WTC11 (cell line): ENCODE measurements around the gene TMPRSS2. TPM values are rescaled to one million over a fixed set of nuclear protein-coding genes. Genes with fewer than 3 reads are reported as not detected.

ENCODE experiments used
- ATAC-seq: fragments of 200-7000 bp; cut with Tn5 transposase; 2 replicates; pipeline ENCODE4 v1.10.0; 2021; ENCODE audit warnings: mild to moderate bottlenecking, moderate library complexity
- CTCF ChIA-PET: fragments of 300-600 bp; sonication (Branson Sonifier 250); formaldehyde crosslinking; loops from one replicate; lab custom pipeline; 2021; ENCODE audit warnings: antibody characterized with exemption; lab: Charles Lee
- POLR2A ChIA-PET: fragments of 350-600 bp; sonication (Branson Sonifier 250); formaldehyde crosslinking; loops from one replicate; lab custom pipeline; 2021; ENCODE audit warnings: antibody characterized with exemption; lab: Charles Lee
- DNase-seq: peaks from one replicate; pipeline ENCODE4 v3.0.0; 2021; ENCODE audit warnings: low spot score
- H3K27ac Mint-ChIP-seq: 2 replicates; pipeline ENCODE4 v1.8.0; 2021; ENCODE audit warnings: mixed read lengths
- H3K27me3 Mint-ChIP-seq: 2 replicates; pipeline ENCODE4 v1.8.0; 2021; ENCODE audit warnings: low read depth, mild to moderate bottlenecking, moderate library complexity, mixed read lengths
- H3K36me3 Mint-ChIP-seq: 2 replicates; pipeline ENCODE4 v1.8.0; 2021; ENCODE audit warnings: mixed read lengths
- H3K4me1 Mint-ChIP-seq: 2 replicates; pipeline ENCODE4 v1.8.0; 2022; ENCODE audit warnings: mixed read lengths
- H3K4me3 Mint-ChIP-seq: 2 replicates; pipeline ENCODE4 v1.8.0; 2021; ENCODE audit warnings: mild to moderate bottlenecking, moderate library complexity, mixed read lengths
- H3K9me3 Mint-ChIP-seq: 2 replicates; pipeline ENCODE4 v1.8.0; 2021; ENCODE audit warnings: mixed read lengths
- ARID4B ChIP-seq: sonication (generic); formaldehyde crosslinking; IDR thresholded peaks from 2 replicates; pipeline ENCODE4 v1.8.0; 2023; ENCODE audit warnings: missing genetic modification reagents, mild to moderate bottlenecking, borderline replicate concordance
- ATF2 ChIP-seq: sonication (generic); formaldehyde crosslinking; IDR thresholded peaks from 2 replicates; pipeline ENCODE4 v1.8.1; 2022; ENCODE audit warnings: low read depth, missing genetic modification reagents, borderline replicate concordance
- ATF6 ChIP-seq: sonication (generic); formaldehyde crosslinking; IDR thresholded peaks from 2 replicates; pipeline ENCODE4 v1.8.1; 2023; ENCODE audit warnings: mild to moderate bottlenecking, missing genetic modification reagents
- EMX1 ChIP-seq: fragments of 250-450 bp; sonication (Bioruptor Pico); IDR thresholded peaks from 2 replicates; pipeline ENCODE4 v1.8.0; 2021; ENCODE audit warnings: mild to moderate bottlenecking
- ETV6 ChIP-seq: sonication (generic); formaldehyde crosslinking; IDR thresholded peaks from 2 replicates; pipeline ENCODE4 v1.8.1; 2022; ENCODE audit warnings: mild to moderate bottlenecking, missing genetic modification reagents
- FOXJ3 ChIP-seq: sonication (generic); formaldehyde crosslinking; IDR thresholded peaks from 2 replicates; pipeline ENCODE4 v1.9.0; 2021; ENCODE audit warnings: missing genetic modification reagents, mild to moderate bottlenecking, borderline replicate concordance
- GTF2I ChIP-seq: fragments of 250-450 bp; sonication (Bioruptor Pico); conservative IDR thresholded peaks from 2 replicates; pipeline ENCODE4 v1.4.0; 2021; ENCODE audit warnings: mild to moderate bottlenecking
- HMGA2 ChIP-seq: fragments of 250-450 bp; sonication (Bioruptor Pico); IDR thresholded peaks from 2 replicates; pipeline ENCODE4 v1.4.0; 2021; ENCODE audit warnings: mild to moderate bottlenecking, moderate library complexity
- IRF2 ChIP-seq: sonication (generic); formaldehyde crosslinking; IDR thresholded peaks from 2 replicates; pipeline ENCODE4 v1.8.0; 2022; ENCODE audit warnings: low read depth, missing genetic modification reagents, borderline replicate concordance
- PREB ChIP-seq: sonication (generic); formaldehyde crosslinking; IDR thresholded peaks from 2 replicates; pipeline ENCODE4 v1.8.1; 2022; ENCODE audit warnings: mild to moderate bottlenecking, missing genetic modification reagents, moderate library complexity, borderline replicate concordance
- SMAD3 ChIP-seq: sonication (generic); formaldehyde crosslinking; IDR thresholded peaks from 2 replicates; pipeline ENCODE4 v1.8.0; 2022; ENCODE audit warnings: missing genetic modification reagents, mild to moderate bottlenecking, borderline replicate concordance
- TEAD1 ChIP-seq: sonication (generic); formaldehyde crosslinking; IDR thresholded peaks from 2 replicates; pipeline ENCODE4 v1.8.0; 2022; ENCODE audit warnings: mild to moderate bottlenecking, missing genetic modification reagents
- ZBTB43 ChIP-seq: sonication (generic); formaldehyde crosslinking; IDR thresholded peaks from 2 replicates; pipeline ENCODE4 v1.8.1; 2023; ENCODE audit warnings: mild to moderate bottlenecking, missing genetic modification reagents
- ZNF121 ChIP-seq: sonication (generic); formaldehyde crosslinking; IDR thresholded peaks from 2 replicates; pipeline ENCODE4 v1.8.0; 2023; ENCODE audit warnings: missing genetic modification reagents
- total RNA-seq: library from RNA; stranded (reverse); gene quantifications from 3 replicates; pipeline ENCODE4 v1.2.3, GENCODE V29; 2021
- TF ChIP-seq, protein P1 (sequence below): sonication (generic); formaldehyde crosslinking; IDR thresholded peaks from 2 replicates; pipeline ENCODE4 v1.8.1; 2022; ENCODE audit warnings: mild to moderate bottlenecking, moderate library complexity, missing genetic modification reagents

TMPRSS2 gene
- total RNA-seq, 1 experiment from 2014 or later, result 8.5 TPM

GRCh38 chr21:41511858-41512257 lies 3.9 kb upstream of the TMPRSS2 start (continued):
- TF ChIP-seq ARID4B (CRISPR knock-in tag), result no peak

GRCh38 chr21:41510500-41510899 lies 2.5 kb upstream of the TMPRSS2 start:
- TF ChIP-seq, protein P1, sequence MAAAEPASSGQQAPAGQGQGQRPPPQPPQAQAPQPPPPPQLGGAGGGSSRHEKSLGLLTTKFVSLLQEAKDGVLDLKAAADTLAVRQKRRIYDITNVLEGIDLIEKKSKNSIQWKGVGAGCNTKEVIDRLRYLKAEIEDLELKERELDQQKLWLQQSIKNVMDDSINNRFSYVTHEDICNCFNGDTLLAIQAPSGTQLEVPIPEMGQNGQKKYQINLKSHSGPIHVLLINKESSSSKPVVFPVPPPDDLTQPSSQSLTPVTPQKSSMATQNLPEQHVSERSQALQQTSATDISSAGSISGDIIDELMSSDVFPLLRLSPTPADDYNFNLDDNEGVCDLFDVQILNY (CRISPR knock-in tag), result no peak
- TF ChIP-seq TEAD1 (no peak), ATF6 (CRISPR knock-in tag) (no peak), GTF2I (CRISPR knock-in tag) (no peak), IRF2 (CRISPR knock-in tag) (no peak), EMX1 (CRISPR knock-in tag) (no peak), HMGA2 (CRISPR knock-in tag) (0 out of 2 replicates have a peak, but pooled peaks have one; percentile 3)
- H3K27ac Mint-ChIP-seq, result no peak overlapping the region
- peaks cover 29% of the 10 kb centered on the region for H3K27me3 Mint-ChIP-seq
- ChIA-PET CTCF (interaction anchor here (1.0 to 1.1 kb wide), 2 partner anchors 141 to 227 kb away, joined by 3 to 6 read pairs; no protein-coding TSS in a partner anchor), POLR2A (no interaction called here)
- ATAC-seq (no peak), DNase-seq (no peak)
- peaks cover 23% of the 10 kb centered on the region for H3K4me1 Mint-ChIP-seq
- no peaks in the 10 kb centered on the region for H3K36me3 Mint-ChIP-seq
- no peak overlapping the region for H3K4me3 Mint-ChIP-seq
- no peaks in the 10 kb centered on the region for H3K9me3 Mint-ChIP-seq

GRCh38 chr21:41509733-41510132 lies 1.8 kb upstream of the TMPRSS2 start:
- no peak for TF ChIP-seq ATF2 (CRISPR knock-in tag)
- TF ChIP-seq HMGA2 (CRISPR knock-in tag), result no peak
- DNase-seq, result no peak
- H3K4me1 Mint-ChIP-seq, result peaks cover 23% of the 10 kb centered on the region
- peaks cover 34% of the 10 kb centered on the region for H3K27me3 Mint-ChIP-seq
- peak overlapping the region; percentile 70 for H3K4me3 Mint-ChIP-seq
- no peak overlapping the region for H3K27ac Mint-ChIP-seq
- no peaks in the 10 kb centered on the region for H3K36me3 Mint-ChIP-seq
- ChIA-PET POLR2A (no interaction called here), CTCF (interaction anchor here (0.7 to 1.1 kb wide), 4 partner anchors 54 to 226 kb away, joined by 3 to 6 read pairs (median 4); no protein-coding TSS in a partner anchor)
- no peaks in the 10 kb centered on the region for H3K9me3 Mint-ChIP-seq
- no peak for ATAC-seq

DNA sequence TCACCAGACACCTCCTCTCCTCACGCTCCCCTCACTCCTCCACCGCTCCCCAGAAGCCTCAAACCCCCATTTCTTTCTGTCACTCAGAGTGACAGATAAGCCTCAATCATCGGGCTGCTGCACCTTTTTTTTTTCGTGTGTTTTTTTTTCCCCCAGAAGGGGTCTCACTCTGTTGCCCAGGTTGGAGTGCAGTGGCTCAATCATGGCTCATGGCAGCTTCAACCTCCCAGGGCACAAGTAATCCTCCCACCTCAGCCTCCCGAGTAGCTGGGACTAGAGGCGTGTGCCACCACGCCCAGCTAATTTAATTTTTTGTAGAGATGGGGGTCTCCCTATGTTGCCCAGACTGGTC lies 1.2 kb upstream of the TMPRSS2 start:
- ChIA-PET CTCF (interaction anchor here (1.0 kb wide), 1 partner anchor 53 kb away, joined by 3 read pairs; no protein-coding TSS in a partner anchor), POLR2A (no interaction called here)
- no peak for TF ChIP-seq ETV6
- TF ChIP-seq ZNF121 (CRISPR knock-in tag), result peak; percentile 85
- TF ChIP-seq ZBTB43 (CRISPR knock-in tag), result no peak
- TF ChIP-seq PREB (CRISPR knock-in tag), result no peak
- no peak for TF ChIP-seq SMAD3 (CRISPR knock-in tag)
- no peak for TF ChIP-seq FOXJ3 (CRISPR knock-in tag)
- Mint-ChIP-seq H3K4me1 (peaks cover 23% of the 10 kb centered on the region), H3K36me3 (no peaks in the 10 kb centered on the region), H3K27me3 (peaks cover 35% of the 10 kb centered on the region), H3K27ac (no peak overlapping the region), H3K9me3 (no peaks in the 10 kb centered on the region), H3K4me3 (peak overlapping the region; percentile 70)
- ATAC-seq, result no peak
- DNase-seq, result no peak
